NCI-H524 (cell line): ENCODE data around the gene SPAG5.

Source experiments
- DNase-seq, 2 experiments: peaks; one replicate each; lab custom pipeline; 2025; lab: John Stamatoyannopoulos, UW

Gene SPAG5

GRCh38 chr17:28547096-28547622, 51.7 kb downstream of the SPAG5 start:
- DNase-seq, result no peak

GRCh38 chr17:28545787-28546415, 52.9 kb downstream of the SPAG5 start:
- peak in 1 of 2 experiments; percentile 28 for DNase-seq

GRCh38 chr17:28545141-28545503, 53.7 kb downstream of the SPAG5 start:
- no peak for DNase-seq

GRCh38 chr17:28544402-28545140, 54.3 kb downstream of the SPAG5 start:
- no peak for DNase-seq

- no peak for DNase-seq
Measured at GRCh38 chr17:28541439-28541838, 57.4 kb downstream of the SPAG5 start.

- no peak for DNase-seq
Measured at GRCh38 chr17:28540231-28540630, 58.6 kb downstream of the SPAG5 start.

GRCh38 chr17:28538296-28538895, 60.4 kb downstream of the SPAG5 start:
- no peak for DNase-seq

GRCh38 chr17:28537219-28537610, 61.6 kb downstream of the SPAG5 start:
- DNase-seq, result no peak

- peak in 1 of 2 experiments; percentile 26 for DNase-seq
Measured at GRCh38 chr17:28536532-28537218, 62.1 kb downstream of the SPAG5 start.

GRCh38 chr17:28534740-28535375, 64.0 kb downstream of the SPAG5 start:
- DNase-seq, result no peak

GRCh38 chr17:28533091-28533807, 65.6 kb downstream of the SPAG5 start:
- no peak for DNase-seq

- DNase-seq, result peak; percentile 86 to 90
Measured at GRCh38 chr17:28532050-28532960, 66.5 kb downstream of the SPAG5 start.

GRCh38 chr17:28530926-28531325, 67.9 kb downstream of the SPAG5 start:
- no peak for DNase-seq

- no peak for DNase-seq
Measured at GRCh38 chr17:28530250-28530649, 68.6 kb downstream of the SPAG5 start.

GRCh38 chr17:28529013-28529400, 69.8 kb downstream of the SPAG5 start:
- no peak for DNase-seq

- peak; percentile 39 to 46 for DNase-seq
Measured at GRCh38 chr17:28528327-28529012, 70.4 kb downstream of the SPAG5 start.

GRCh38 chr17:28527859-28528258, 71.0 kb downstream of the SPAG5 start:
- no peak for DNase-seq
